Measurements from ENCODE around the gene IGFBP5.

GRCh38 chr2:216632952-216633615 lies 62.3 kb downstream of the IGFBP5 start, which contains the start of gene IGFBP2:
- TF ChIP-seq CEBPB (IDR thresholded peaks at IDR 0.05; ENCODE audit: low read depth, low read length) (no peak), TBP (IDR thresholded peaks at IDR 0.05; ENCODE audit: low read depth, low read length) (no peak; the same call in 1 of the 2 replicates)

Data from H1 (cell line).